ENCODE measurements around the gene SUN2.

Gene SUN2

DNA sequence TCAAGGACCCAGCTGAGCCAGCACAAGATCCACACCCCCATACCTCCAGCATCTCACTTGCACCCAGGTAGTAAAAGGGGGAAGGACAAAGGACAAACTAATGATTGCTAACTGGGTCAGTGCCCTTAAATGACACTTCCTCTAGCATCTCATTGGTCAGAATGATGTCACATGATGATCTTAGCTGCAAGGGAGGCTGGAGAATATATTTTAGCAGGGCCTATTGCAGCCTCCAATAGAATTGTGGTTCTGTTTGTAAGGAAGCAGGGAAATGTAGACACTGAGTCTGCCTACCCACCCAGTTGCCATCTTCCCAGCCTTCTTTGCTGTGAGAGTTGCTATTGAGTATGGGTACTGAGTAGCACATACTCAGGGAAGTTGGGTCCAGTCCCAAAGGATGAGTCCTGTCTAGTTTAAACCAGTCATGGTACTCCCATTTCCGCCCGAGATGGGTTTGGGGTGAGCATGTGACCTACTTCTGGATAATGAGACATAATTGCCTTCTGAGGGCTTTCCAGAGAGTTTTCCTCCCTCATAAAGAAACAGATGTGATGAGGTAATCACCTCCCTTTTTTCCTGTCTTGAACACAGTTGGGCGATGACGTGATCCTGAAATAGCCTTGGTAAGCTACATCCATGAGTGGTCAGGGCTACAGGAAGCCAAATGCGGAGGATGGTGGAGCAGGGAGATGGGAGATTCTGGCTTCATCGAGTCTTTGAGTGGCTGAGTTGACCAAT is 43.6 kb upstream of the SUN2 start (continued):
- TF ChIP-seq ZNF777 (tag by site-specific recombination; IDR thresholded peaks at IDR 0.05; ENCODE audit: borderline replicate concordance): no peak
- peak; percentile 66; the same call in 1 of the 2 replicates for TF ChIP-seq ZNF24 (tag by site-specific recombination; IDR thresholded peaks at IDR 0.05)
- TF ChIP-seq ZNF335 (tag by site-specific recombination; conservative IDR thresholded peaks at IDR 0.05): 0 out of 2 replicates have a peak, but pooled peaks have one; percentile 23
- TF ChIP-seq, protein P1, sequence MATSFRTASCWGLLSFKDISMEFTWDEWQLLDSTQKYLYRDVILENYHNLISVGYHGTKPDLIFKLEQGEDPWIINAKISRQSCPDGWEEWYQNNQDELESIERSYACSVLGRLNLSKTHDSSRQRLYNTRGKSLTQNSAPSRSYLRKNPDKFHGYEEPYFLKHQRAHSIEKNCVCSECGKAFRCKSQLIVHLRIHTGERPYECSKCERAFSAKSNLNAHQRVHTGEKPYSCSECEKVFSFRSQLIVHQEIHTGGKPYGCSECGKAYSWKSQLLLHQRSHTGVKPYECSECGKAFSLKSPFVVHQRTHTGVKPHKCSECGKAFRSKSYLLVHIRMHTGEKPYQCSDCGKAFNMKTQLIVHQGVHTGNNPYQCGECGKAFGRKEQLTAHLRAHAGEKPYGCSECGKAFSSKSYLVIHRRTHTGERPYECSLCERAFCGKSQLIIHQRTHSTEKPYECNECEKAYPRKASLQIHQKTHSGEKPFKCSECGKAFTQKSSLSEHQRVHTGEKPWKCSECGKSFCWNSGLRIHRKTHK (tag by site-specific recombination; IDR thresholded peaks at IDR 0.05): no peak
- peak; percentile 98 for TF ChIP-seq ATF2 (tag by site-specific recombination; IDR thresholded peaks at IDR 0.05; ENCODE audit: low read depth)
- TF ChIP-seq ZXDB (tag by site-specific recombination; IDR thresholded peaks at IDR 0.05): no peak
- no peak for TF ChIP-seq ZNF146 (tag by site-specific recombination; IDR thresholded peaks at IDR 0.05)
- TF ChIP-seq ZNF510 (tag by site-specific recombination; IDR thresholded peaks at IDR 0.05; ENCODE audit: insufficient replicate concordance): peak; percentile 72

DNA sequence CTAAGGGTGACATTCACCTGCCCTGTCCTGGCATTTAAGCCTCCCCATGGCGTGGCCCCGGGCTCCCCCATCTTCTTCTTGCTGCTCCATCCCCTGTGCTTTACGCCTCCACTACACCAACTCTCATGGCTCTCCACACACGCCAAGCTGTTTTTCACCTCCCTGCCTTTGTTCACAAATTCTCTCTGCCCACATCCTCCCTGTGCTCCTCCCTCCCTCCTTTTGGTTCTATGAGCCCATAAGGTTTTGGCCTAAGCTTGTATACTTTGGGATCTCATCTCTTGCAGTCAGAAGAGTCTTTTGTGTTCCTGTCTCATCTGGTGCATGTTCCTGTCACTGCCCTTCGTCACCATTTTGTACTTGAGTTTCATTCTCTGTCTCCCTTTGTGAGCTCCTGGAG is 42.7 kb upstream of the SUN2 start:
- TF ChIP-seq, protein P2, sequence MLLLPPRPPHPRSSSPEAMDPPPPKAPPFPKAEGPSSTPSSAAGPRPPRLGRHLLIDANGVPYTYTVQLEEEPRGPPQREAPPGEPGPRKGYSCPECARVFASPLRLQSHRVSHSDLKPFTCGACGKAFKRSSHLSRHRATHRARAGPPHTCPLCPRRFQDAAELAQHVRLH (tag by site-specific recombination; IDR thresholded peaks at IDR 0.05): no peak
- no peak for TF ChIP-seq ZNF112 (tag by site-specific recombination; IDR thresholded peaks at IDR 0.05)
- 0 out of 2 replicates have a peak, but pooled peaks have one; percentile 4 for TF ChIP-seq EGR2 (tag by site-specific recombination; IDR thresholded peaks at IDR 0.05; ENCODE audit: low read depth)
- no peak for TF ChIP-seq ZFP69B (tag by site-specific recombination; IDR thresholded peaks at IDR 0.05)
- no peak for TF ChIP-seq ZNF138 (tag by site-specific recombination; IDR thresholded peaks at IDR 0.05; ENCODE audit: borderline replicate concordance)
- peak; percentile 42 for TF ChIP-seq ZFHX2 (tag by site-specific recombination; conservative IDR thresholded peaks at IDR 0.05)
- Histone ChIP-seq H3K27ac (ENCODE audit: extremely low read depth, low read depth, low read length) (no peak overlapping the region), H3K36me3 (ENCODE audit: control insufficient read depth in 2 of 2, insufficient read depth in 1 of 2, low read length in 2 of 2) (no peaks in the 10 kb centered on the region), H3K4me1 (ENCODE audit: control insufficient read depth, insufficient read depth, low read length) (0 out of 2 replicates have a peak, but pooled peaks cover 2% of the 10 kb centered on the region), H3K9me3 (ENCODE audit: control insufficient read depth, insufficient read depth, low read depth, low read length) (no peaks in the 10 kb centered on the region), H3K4me3 (ENCODE audit: low read depth, low read length) (no peak overlapping the region)
- CTCF ChIA-PET: no interaction called here
- POLR2A ChIA-PET: interaction anchor here (1.0 kb wide), 1 partner anchor 9 kb away, joined by 3 read pairs; no protein-coding TSS in a partner anchor

GRCh38 chr22:38796262-38796957 is 40.6 kb upstream of the SUN2 start:
- POLR2A ChIA-PET: no interaction called here
- Histone ChIP-seq H3K9me3 (ENCODE audit: control insufficient read depth, insufficient read depth, low read depth, low read length) (no peaks in the 10 kb centered on the region), H3K4me1 (ENCODE audit: control insufficient read depth, insufficient read depth, low read length) (peaks cover 6% of the 10 kb centered on the region; the same call in 1 of the 2 replicates), H3K27ac (ENCODE audit: extremely low read depth, low read depth, low read length) (no peak overlapping the region), H3K36me3 (ENCODE audit: control insufficient read depth in 2 of 2, insufficient read depth in 1 of 2, low read length in 2 of 2) (no peaks in the 10 kb centered on the region), H3K4me3 (ENCODE audit: low read depth, low read length) (no peak overlapping the region)
- CTCF ChIA-PET: interaction anchor here (0.7 kb wide), 1 partner anchor 12 kb away, joined by 3 read pairs; no protein-coding TSS in a partner anchor
- TF ChIP-seq BCL11B (tag by site-specific recombination; IDR thresholded peaks at IDR 0.05; ENCODE audit: low read depth) (no peak), ZNF248 (tag by site-specific recombination; IDR thresholded peaks at IDR 0.05) (no peak), PRDM2 (tag by site-specific recombination; IDR thresholded peaks at IDR 0.05; ENCODE audit: borderline replicate concordance) (no peak), ZNF2 (tag by site-specific recombination; IDR thresholded peaks at IDR 0.05) (no peak), ZNF362 (tag by site-specific recombination; IDR thresholded peaks at IDR 0.05) (no peak)

All from HEK293 (cell line).